GM12878 (cell line): Measurements from ENCODE around the gene RPS6KA2. TPM values are rescaled to one million over a fixed set of nuclear protein-coding genes. Genes with fewer than 3 reads are reported as not detected.

ENCODE experiments used
- ATF7 ChIP-seq: fragments of 450-650 bp; IDR thresholded peaks from 2 replicates; pipeline ENCODE4 v1.6.1; 2016; ENCODE audit warnings: low read depth, mild to moderate bottlenecking
- BCLAF1 ChIP-seq: fragments of 450-650 bp; IDR thresholded peaks from 2 replicates; pipeline ENCODE4 v1.6.1; 2017; ENCODE audit warnings: antibody characterized with exemption, mild to moderate bottlenecking, moderate library complexity
- CBX5 ChIP-seq: sonication (generic); IDR thresholded peaks from 2 replicates; pipeline ENCODE4 v1.6.1; 2016; ENCODE audit warnings: low read depth, moderate library complexity, mild to moderate bottlenecking, inconsistent platforms
- ETV6 ChIP-seq, 2 experiments: fragments of 450-650 bp in 1 of 2; IDR thresholded peaks in 1 of 2; conservative IDR thresholded peaks in 1 of 2; 2 replicates each; pipeline ENCODE4 v1.6.1; 2014; ENCODE audit warnings: antibody characterized with exemption in 1 of 2, borderline replicate concordance in 1 of 2, low read depth in 1 of 2, mild to moderate bottlenecking in 1 of 2, moderate library complexity in 1 of 2
- GABPA ChIP-seq: IDR thresholded peaks from 2 replicates; pipeline ENCODE4 v1.6.1; 2014; ENCODE audit warnings: antibody characterized with exemption, low read depth, mild to moderate bottlenecking, inconsistent platforms
- IKZF2 ChIP-seq, 2 experiments: fragments of 450-650 bp; IDR thresholded peaks; 2 replicates each; pipeline ENCODE4 v1.6.1; 2017; ENCODE audit warnings: mild to moderate bottlenecking in 2 of 2, moderate library complexity in 2 of 2
- MTA3 ChIP-seq: IDR thresholded peaks from 2 replicates; pipeline ENCODE4 v1.6.1; 2012; ENCODE audit warnings: low read length, inconsistent platforms, borderline replicate concordance
- MXI1 ChIP-seq: fragments of 150-350 bp; IDR thresholded peaks from 2 replicates; pipeline ENCODE4 v1.6.1; 2011; ENCODE audit warnings: low read depth, mild to moderate bottlenecking, inconsistent platforms, low read length, improper control_type of control experiment
- NR2F1 ChIP-seq: fragments of 450-650 bp; conservative IDR thresholded peaks from 2 replicates; pipeline ENCODE4 v1.6.1; 2017; ENCODE audit warnings: mild to moderate bottlenecking
- PAX5 ChIP-seq: IDR thresholded peaks from 2 replicates; pipeline ENCODE4 v1.6.1; 2011; ENCODE audit warnings: low read depth, low read length, borderline replicate concordance
- POU2F2 ChIP-seq: IDR thresholded peaks from 3 replicates; pipeline ENCODE4 v1.6.1; 2011; ENCODE audit warnings: low read depth, mild to moderate bottlenecking, low read length, borderline replicate concordance
- SMAD1 ChIP-seq: fragments of 450-650 bp; IDR thresholded peaks from 2 replicates; pipeline ENCODE4 v1.6.1; 2018; ENCODE audit warnings: mild to moderate bottlenecking, low read depth; ENCODE audit not compliant: partially characterized antibody
- STAT1 ChIP-seq: fragments of 450-650 bp; conservative IDR thresholded peaks from 2 replicates; pipeline ENCODE4 v1.6.1; 2014; ENCODE audit warnings: antibody characterized with exemption, mild to moderate bottlenecking
- TCF3 ChIP-seq: IDR thresholded peaks from 2 replicates; pipeline ENCODE4 v1.6.1; 2012; ENCODE audit warnings: low read depth, mild to moderate bottlenecking, low read length, borderline replicate concordance; ENCODE audit not compliant: insufficient read depth
- ZBTB4 ChIP-seq: fragments of 450-650 bp; formaldehyde crosslinking; IDR thresholded peaks from 2 replicates; pipeline ENCODE4 v1.4.0; 2022; ENCODE audit warnings: mild to moderate bottlenecking, moderate library complexity
- ZNF24 ChIP-seq: fragments of 450-650 bp; IDR thresholded peaks from 2 replicates; pipeline ENCODE4 v1.6.1; 2017; ENCODE audit warnings: antibody characterized with exemption, mild to moderate bottlenecking
- polyA plus RNA-seq, 11 experiments: library from polyadenylated mRNA; depleted of rRNA in 4 of 11; unstranded in 6 of 11; stranded (reverse) in 5 of 11; fragments of >200 nt; fragmentation: Nextera tagmentation in 4 of 11; fragmentation: Illumina TruSeq in 1 of 11; extraction: Ambion mirVana in 4 of 11; extraction: Trizol in 1 of 11; gene quantifications; 1 replicate in 1 of 11; 2 replicates in 10 of 11; pipeline versions ENCODE4 v1.2.1 to v1.2.3, GENCODE V29; 2011 to 2016; ENCODE audit warnings: inconsistent platforms in 2 of 11, missing spikeins in 2 of 11, low read depth in 1 of 11
- total RNA-seq, 4 experiments: library from RNA; depleted of rRNA in 3 of 4; stranded (reverse); fragments of >200 nt in 3 of 4; fragmentation: Illumina TruSeq in 1 of 4; extraction: Trizol in 1 of 4; gene quantifications; 2 replicates each; pipeline versions ENCODE4 v1.2.1 to v1.2.3, GENCODE V29; 2013 to 2021
- TF ChIP-seq, protein P1 (sequence below): fragments of 450-650 bp; conservative IDR thresholded peaks from 2 replicates; pipeline ENCODE4 v1.6.1; 2017; ENCODE audit warnings: mild to moderate bottlenecking, moderate library complexity
- TF ChIP-seq, protein P2 (sequence below): IDR thresholded peaks from 2 replicates; pipeline ENCODE4 v1.6.1; 2011; ENCODE audit warnings: low read depth, mild to moderate bottlenecking, low read length, moderate library complexity, borderline replicate concordance; ENCODE audit errors: extremely low read depth
- TF ChIP-seq, protein P3 (sequence below): fragments of 150-350 bp; IDR thresholded peaks from 2 replicates; pipeline ENCODE4 v1.6.1; 2014; ENCODE audit warnings: mild to moderate bottlenecking, low read depth, low read length

The RPS6KA2 gene
- total and polyA plus RNA-seq, 10 of the 15 experiments (the other 5 are each of a cell fraction or from before 2014, with no cell fraction given): 0.02 to 1.0 (median 0.22) TPM; not detected in 1

GRCh38 chr6:166381733-166382499 lies 245.1 kb downstream of the RPS6KA2 start (continued):
- TF ChIP-seq, protein P1, sequence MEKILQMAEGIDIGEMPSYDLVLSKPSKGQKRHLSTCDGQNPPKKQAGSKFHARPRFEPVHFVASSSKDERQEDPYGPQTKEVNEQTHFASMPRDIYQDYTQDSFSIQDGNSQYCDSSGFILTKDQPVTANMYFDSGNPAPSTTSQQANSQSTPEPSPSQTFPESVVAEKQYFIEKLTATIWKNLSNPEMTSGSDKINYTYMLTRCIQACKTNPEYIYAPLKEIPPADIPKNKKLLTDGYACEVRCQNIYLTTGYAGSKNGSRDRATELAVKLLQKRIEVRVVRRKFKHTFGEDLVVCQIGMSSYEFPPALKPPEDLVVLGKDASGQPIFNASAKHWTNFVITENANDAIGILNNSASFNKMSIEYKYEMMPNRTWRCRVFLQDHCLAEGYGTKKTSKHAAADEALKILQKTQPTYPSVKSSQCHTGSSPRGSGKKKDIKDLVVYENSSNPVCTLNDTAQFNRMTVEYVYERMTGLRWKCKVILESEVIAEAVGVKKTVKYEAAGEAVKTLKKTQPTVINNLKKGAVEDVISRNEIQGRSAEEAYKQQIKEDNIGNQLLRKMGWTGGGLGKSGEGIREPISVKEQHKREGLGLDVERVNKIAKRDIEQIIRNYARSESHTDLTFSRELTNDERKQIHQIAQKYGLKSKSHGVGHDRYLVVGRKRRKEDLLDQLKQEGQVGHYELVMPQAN: peak; percentile 37
- TF ChIP-seq STAT1 (no peak), BCLAF1 (no peak), ZNF24 (no peak), ETV6 (conservative IDR thresholded peaks at IDR 0.05 in 1 of 2, IDR thresholded peaks at IDR 0.05 in 1 of 2; ENCODE audit: borderline replicate concordance in 1 of 2, low read depth in 1 of 2) (no peak), ATF7 (no peak), PAX5 (no peak), NR2F1 (0 out of 2 replicates have a peak, but pooled peaks have one; percentile 29), IKZF2 (IDR thresholded peaks at IDR 0.05) (no peak; a peak in 1 of 4 replicates), SMAD1 (no peak), TCF3 (peak; percentile 88), MTA3 (no peak), MXI1 (no peak), ZBTB4 (no peak), POU2F2 (no peak), GABPA (peak; percentile 35; the same call in 1 of the 2 replicates), CBX5 (peak; percentile 80; the same call in 1 of the 2 replicates)
- TF ChIP-seq, protein P2, sequence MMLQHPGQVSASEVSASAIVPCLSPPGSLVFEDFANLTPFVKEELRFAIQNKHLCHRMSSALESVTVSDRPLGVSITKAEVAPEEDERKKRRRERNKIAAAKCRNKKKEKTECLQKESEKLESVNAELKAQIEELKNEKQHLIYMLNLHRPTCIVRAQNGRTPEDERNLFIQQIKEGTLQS: no peak
- TF ChIP-seq, protein P3, sequence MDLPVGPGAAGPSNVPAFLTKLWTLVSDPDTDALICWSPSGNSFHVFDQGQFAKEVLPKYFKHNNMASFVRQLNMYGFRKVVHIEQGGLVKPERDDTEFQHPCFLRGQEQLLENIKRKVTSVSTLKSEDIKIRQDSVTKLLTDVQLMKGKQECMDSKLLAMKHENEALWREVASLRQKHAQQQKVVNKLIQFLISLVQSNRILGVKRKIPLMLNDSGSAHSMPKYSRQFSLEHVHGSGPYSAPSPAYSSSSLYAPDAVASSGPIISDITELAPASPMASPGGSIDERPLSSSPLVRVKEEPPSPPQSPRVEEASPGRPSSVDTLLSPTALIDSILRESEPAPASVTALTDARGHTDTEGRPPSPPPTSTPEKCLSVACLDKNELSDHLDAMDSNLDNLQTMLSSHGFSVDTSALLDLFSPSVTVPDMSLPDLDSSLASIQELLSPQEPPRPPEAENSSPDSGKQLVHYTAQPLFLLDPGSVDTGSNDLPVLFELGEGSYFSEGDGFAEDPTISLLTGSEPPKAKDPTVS: no peak
